HG03095 (cell line): ENCODE data around the gene DCUN1D2.
A peak's percentile ranks its signal among the peaks of the same experiment; 100 is the strongest.
"Not testable (repeated sequence)": the region's sequence is repeated elsewhere in the genome, so short reads cannot be mapped to it uniquely, and the experiment has no call there.

Experiments
- ATAC-seq: cut with Tn5 transposase; IDR thresholded peaks from one replicate; pipeline ENCODE4 v1.9.1; 2021; ENCODE audit warnings: moderate library complexity; ENCODE audit not compliant: unreplicated experiment

DCUN1D2 gene

DNA sequence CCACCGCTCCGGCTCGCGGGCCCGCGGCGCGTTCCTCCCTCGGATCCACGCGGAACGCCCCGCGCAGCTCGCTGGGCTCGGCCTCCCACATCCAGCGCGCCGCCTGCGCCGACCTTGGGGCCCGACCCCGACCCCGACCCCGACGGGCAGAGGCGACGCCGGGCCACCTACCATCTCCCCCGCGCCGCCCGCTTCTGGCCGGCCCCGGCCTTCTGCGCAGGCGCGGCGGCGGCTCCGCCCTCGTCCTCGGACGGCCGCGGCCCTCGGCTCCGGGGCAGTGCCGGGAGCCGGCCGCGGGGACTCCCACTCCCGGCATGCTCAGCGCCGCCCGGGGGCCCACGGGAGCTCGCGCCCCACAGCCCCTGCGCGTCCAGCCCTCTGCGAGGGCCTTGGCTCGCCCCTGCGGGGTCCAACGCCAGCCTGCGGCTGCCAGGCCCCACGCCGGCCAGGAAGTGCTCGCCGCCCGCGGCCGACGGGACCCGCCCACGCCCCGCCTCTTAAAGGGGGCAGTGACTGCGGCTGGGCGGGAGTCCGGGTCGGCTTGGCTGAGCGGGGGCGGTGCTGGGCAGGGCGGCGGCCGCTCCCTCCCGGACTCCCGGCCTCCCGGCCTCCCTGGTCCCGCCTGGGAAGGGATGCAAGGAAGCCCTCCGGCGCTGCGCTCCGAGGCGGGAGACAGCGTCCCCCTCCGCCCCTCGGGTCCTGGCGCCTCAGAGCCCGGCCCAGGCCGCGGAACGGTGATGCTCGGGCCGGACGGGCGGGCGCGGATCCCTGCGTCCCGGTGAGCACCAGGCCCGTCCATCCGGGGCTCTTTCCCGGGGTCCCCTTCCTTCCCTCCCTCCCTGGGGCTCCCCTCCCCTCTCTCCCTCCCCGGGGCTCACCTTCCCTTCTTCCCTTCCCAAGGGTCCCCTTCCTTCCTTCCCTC is at the start of gene DCUN1D2:
Gene DCUN1D2 (minus strand): TSS at position 216 of the 922 bp plus-strand sequence. CDS start 42 bp downstream, at position 174.
- peak; percentile 75 for ATAC-seq

- no peak for ATAC-seq
Observed at GRCh38 chr13:113539822-113540221, 49.3 kb upstream of the DCUN1D2 start.

GRCh38 chr13:113539176-113539575 is 48.7 kb upstream of the DCUN1D2 start:
- ATAC-seq, result no peak

- no peak for ATAC-seq
Observed at GRCh38 chr13:113538689-113539058, 48.2 kb upstream of the DCUN1D2 start.

DNA sequence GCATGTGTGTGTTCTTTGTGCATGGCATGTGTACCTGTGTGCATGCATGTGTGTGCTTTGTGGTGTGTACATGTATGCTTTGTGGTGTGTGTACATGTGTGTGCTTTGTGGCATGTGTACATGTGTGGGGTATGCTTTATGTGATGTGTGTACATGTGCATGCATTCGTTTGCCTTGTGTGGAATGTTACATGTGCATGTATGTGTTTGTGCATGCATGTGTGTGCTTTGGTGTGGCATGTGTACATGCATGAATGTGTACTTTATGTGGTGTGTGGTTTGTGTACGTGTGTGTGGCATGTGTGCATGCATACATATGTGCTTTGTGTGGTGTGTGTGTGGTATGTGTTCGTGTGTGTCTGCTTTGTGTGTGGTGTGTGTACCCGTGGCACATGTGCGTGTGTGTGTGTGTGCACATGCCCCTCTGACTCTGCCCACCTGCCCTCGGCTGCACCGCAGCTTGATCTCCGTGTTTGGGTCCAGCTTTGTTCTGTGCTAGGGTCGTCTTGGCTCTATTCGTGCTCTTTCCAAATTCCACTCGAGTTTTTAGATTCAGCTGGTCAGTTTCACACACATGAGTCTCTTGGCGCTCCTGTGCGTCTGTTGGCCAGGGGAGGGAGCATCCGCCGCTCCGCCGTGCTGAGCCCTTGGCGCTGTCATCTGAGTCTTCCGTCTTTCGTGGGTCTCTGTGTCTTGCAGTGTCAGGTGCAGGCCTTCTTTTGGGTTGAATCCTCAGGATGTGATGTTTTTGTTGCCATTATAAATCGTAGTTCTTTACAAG is 47.6 kb upstream of the DCUN1D2 start:
- no peak for ATAC-seq

DNA sequence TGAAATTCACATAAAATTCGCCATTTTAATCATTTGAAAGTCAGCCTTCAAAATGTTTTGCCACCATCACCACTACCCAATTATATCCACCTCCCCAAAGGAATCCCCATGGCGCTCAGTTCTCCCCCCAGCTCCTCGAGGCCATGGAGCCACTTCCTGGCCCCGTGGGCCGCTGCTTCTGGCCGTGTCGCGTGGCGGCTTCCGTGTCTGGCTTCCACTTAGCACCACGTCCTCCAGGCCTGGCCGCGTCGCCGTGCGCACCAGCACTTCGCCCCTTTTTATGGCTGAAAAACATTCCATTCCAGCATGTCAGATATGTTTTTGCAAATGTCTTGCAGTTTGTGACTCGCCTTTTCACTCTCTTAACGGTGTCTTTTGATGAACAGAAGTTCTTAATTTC is 46.7 kb upstream of the DCUN1D2 start:
- no peak for ATAC-seq

- ATAC-seq, result no peak
Observed at GRCh38 chr13:113536461-113537110, 46.1 kb upstream of the DCUN1D2 start.

- no peak for ATAC-seq
Observed at GRCh38 chr13:113535381-113535781, 44.9 kb upstream of the DCUN1D2 start.

- no peak for ATAC-seq
Observed at GRCh38 chr13:113534236-113534860, 43.8 kb upstream of the DCUN1D2 start.

DNA sequence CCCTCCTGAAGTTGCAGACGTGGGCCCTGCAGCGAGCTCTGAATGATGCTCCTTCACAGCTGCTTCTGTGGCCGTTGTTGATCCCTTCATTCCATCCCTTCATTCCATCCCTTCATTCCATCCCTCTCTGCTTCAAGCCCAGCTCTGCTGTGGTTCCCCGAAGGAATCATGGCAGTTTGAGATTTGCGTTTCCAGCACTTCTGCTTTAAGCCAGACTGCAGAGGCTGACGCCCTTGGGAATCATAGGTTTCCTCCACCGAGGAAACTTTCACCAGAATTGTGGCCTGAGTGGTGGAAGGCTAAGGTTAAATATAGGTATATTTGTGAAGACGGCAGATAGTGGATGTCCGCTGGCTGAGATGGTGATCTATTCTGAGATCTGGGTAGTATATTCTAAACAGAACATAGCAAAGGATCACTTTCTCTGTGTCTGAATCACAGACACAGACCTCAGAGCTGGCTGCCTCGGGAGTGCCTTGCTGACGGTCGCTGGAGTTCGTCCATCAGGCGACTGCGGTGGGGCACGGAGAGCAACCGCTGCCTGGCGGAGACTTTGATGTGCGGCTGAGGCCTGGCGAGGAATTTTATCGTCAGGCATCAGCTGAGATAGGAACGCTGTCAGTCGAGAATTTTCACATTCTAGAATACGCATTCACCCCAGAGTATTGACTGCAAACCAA is 42.8 kb upstream of the DCUN1D2 start:
- no peak for ATAC-seq

DNA sequence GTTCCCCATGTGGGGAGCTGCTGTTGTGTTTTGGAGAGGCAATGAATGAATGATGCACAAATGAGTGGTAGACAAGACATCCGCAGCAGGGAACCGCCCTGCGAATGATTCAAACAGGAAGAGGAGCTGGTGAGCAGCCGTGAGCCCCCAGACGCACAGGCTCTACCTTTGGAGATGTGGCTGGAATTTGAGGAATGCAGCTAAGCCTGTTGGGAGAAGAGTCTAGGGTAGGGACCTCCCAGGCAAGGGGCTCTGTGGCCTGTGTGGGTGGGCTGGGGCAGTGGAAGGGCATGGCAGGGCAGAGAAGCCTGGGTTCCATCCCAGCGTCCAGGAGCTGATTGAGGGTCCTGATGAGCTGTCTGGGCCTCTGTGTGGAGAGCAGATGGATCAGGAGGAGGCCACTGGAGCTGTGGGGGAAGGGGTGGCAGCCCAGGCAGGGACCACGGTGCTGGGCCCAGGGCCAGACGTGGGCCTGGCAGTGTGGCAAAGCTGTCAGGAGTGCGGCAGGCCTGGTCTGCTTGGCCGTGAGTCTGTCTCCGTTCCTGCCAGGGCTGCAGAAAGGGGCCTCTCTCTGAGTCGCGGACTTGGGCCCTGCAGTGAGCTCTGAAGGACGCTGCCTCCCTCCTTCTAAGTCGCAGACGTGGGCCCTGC is 41.8 kb upstream of the DCUN1D2 start:
- no peak for ATAC-seq

DNA sequence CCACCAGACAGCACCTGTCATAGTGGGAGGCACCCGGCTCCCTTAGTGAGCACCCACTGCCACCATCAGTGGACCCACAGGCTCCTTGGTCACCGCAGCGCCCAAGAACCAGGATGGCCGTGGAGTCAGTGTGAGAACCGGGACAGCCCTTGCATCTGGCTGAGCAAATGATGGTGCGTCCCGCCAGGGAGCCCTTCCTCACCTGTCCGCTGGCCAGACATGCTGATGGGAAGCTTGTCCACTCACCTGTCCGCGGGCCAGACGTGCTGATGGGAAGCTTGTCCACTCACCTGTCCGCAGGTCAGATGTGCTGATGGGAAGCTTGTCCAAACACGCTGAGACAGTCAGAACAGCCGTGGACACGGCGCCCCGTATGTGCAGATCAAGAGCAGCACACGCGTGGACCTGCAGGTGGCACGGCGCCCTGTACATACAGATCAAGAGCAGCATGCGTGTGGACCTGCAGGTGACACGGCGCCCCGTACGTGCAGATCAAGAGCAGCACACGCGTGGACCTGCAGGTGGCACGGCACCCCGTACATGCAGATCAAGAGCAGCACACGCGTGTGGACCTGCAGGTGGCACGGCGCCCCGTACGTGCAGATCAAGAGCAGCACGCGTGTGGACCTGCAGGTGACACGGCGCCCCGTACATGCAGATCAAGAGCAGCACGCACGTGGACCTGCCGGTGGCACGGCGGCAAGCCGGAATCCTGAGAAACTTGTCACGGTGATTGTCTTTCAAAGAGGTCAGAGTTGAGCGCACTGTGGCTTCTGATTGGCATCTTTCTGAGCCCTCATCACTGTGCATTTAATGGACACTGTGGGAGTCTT is 40.7 kb upstream of the DCUN1D2 start:
- no peak for ATAC-seq

GRCh38 chr13:113528813-113529180 is 38.3 kb upstream of the DCUN1D2 start:
- no peak for ATAC-seq

- no peak for ATAC-seq
Observed at GRCh38 chr13:113528101-113528812, 37.7 kb upstream of the DCUN1D2 start.

GRCh38 chr13:113527272-113527958 is 36.9 kb upstream of the DCUN1D2 start:
- no peak for ATAC-seq

DNA sequence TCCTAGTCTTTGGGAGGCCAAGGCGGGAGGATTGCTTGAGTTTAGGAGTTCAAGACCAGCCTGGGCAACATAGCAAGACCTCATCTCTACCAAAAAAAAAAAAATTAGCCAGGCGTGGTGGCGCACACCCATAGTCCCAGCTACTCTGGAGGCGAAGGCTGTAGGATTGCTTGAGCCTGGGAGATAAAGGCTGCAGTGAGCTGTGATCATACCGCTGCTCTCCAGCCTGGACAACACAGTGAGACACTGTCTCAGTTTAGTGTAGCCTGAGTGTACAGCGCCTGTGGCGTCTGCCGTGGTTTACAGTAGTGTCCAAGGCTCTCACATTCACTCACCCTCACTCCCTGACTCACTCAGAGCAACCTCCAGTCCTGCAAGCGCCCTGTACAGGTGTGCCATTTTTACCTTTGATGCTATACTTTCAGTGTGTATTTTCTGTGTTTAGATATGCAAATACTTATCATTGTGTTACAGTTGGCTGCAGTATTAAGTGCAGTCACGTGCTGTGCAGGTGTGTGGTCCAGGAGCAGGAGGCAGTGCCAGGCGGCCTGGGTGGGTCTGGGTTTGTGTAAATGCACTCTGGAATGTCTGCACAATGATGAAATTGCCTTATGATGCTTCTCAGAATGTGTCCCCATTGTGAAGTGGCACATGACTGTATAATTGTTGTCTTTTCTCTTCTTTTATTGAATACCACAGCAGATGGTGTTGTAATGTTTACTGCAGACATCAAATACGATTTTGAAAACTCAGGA is 36.1 kb upstream of the DCUN1D2 start:
- no peak for ATAC-seq

DNA sequence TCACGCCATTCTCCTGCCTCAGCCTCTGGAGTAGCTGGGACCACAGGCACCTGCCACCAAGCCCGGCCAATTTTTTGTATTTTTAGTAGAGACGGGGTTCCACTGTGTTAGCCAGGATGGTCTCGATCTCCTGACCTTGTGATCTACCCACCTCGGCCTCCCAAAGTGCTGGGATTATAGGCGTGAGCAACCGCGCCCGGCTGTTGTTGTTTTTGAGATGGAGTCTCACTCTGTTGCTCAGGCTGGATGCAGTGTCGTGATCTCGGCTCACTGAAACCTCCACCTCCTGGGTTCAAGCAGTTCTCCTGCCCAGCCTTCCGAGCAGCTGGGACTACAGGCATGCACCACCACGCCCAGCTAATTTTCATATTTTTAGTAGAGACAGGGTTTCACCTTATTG is 31.9 kb upstream of the DCUN1D2 start:
- not testable (repeated sequence) for ATAC-seq
